Lower leg skin (tissue), 3 donors: ENCODE measurements around the gene PROSER2.

Experiments used
- CTCF ChIP-seq, 3 donors: fragments of 450-650 bp; IDR thresholded peaks; one replicate each; pipeline ENCODE4 v1.5.1; 2016; ENCODE audit warnings: antibody characterized with exemption in 3 of 3, mild to moderate bottlenecking in 3 of 3, moderate library complexity in 2 of 3
- POLR2A ChIP-seq, 2 donors: fragments of 450-650 bp; IDR thresholded peaks; one replicate each; pipeline ENCODE4 v1.6.1; 2016 to 2017; ENCODE audit warnings: antibody characterized with exemption in 2 of 2, mild to moderate bottlenecking in 1 of 2, moderate library complexity in 1 of 2

DNA sequence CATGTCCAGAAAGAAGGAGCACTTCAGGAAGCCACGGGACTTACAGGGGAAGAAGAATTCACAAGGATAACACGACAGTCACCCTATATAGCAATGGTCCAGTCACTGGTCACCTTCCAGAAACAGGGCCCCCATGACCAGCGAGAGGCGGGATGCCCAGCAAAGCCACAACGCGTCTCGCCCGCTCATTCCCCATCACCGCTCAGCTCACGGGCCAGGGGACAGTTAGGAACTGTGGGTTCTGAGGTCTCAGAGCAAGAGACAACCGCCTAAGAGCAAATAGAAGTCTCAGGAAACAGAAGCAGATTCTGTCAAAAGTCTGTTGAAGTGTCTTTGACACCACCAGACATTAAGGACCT lies 71.9 kb downstream of the PROSER2 start:
- TF ChIP-seq CTCF (IDR thresholded peaks at IDR 0.05) (no peak), POLR2A (IDR thresholded peaks at IDR 0.05) (no peak)
